Stimulated activated naive CD4-positive, alpha-beta T cell treated with Interleukin-2 at 50 U/mL for 16 hours (primary cell): Measurements from ENCODE around the gene HES6.
A peak's percentile ranks its signal among the peaks of the same experiment; 100 is the strongest.

Experiments used
- DNase-seq: peaks from one replicate; lab custom pipeline; 2025; lab: John Stamatoyannopoulos, UW

Gene HES6

GRCh38 chr2:238235331-238235732, 4.5 kb downstream of the HES6 start:
- DNase-seq = no peak

- DNase-seq = no peak
Observed at GRCh38 chr2:238233625-238234024, 6.2 kb downstream of the HES6 start.

- DNase-seq = no peak
Observed at GRCh38 chr2:238231809-238232208, 8.0 kb downstream of the HES6 start.

GRCh38 chr2:238231251-238231793, 8.5 kb downstream of the HES6 start:
- peak; percentile 75 for DNase-seq

GRCh38 chr2:238230699-238231098, 9.1 kb downstream of the HES6 start:
- DNase-seq = no peak

- no peak for DNase-seq
Observed at GRCh38 chr2:238228700-238229099, 11.1 kb downstream of the HES6 start.

GRCh38 chr2:238227587-238228032, 12.2 kb downstream of the HES6 start:
- no peak for DNase-seq

- no peak for DNase-seq
Observed at GRCh38 chr2:238226698-238227586, 12.9 kb downstream of the HES6 start.

- DNase-seq = no peak
Observed at GRCh38 chr2:238225911-238226697, 13.7 kb downstream of the HES6 start.

GRCh38 chr2:238225121-238225520, 14.7 kb downstream of the HES6 start:
- DNase-seq = no peak

- DNase-seq = no peak
Observed at GRCh38 chr2:238224356-238225035, 15.3 kb downstream of the HES6 start.

- no peak for DNase-seq
Observed at GRCh38 chr2:238220892-238221521, 18.8 kb downstream of the HES6 start.

- DNase-seq = no peak
Observed at GRCh38 chr2:238220274-238220891, 19.5 kb downstream of the HES6 start.

GRCh38 chr2:238216651-238217184, 23.1 kb downstream of the HES6 start:
- DNase-seq = no peak

- no peak for DNase-seq
Observed at GRCh38 chr2:238207006-238207405, 32.8 kb downstream of the HES6 start.

GRCh38 chr2:238203973-238204683, 35.7 kb downstream of the HES6 start:
- no peak for DNase-seq

- peak; percentile 85 for DNase-seq
Observed at GRCh38 chr2:238203094-238203972, 36.5 kb downstream of the HES6 start, which contains the start of gene ILKAP. Gene ILKAP (minus strand): TSS chr2:238203695. CDS start chr2:238203553, 142 bp downstream.

GRCh38 chr2:238202326-238203093, 37.3 kb downstream of the HES6 start:
- peak; percentile 6 for DNase-seq
